Measurements from ENCODE around the gene NECAP2.

Gene NECAP2

GRCh38 chr1:16440470-16441281 is at the start of gene NECAP2:
NECAP2 (plus strand) TSS chr1:16440724; CDS start chr1:16440762, 38 bp downstream.
- peak; percentile 93 for DNase-seq (ENCODE audit: low read depth)

- DNase-seq (ENCODE audit: low read depth), result no peak
These were observed 49.1 kb upstream of the NECAP2 start for GRCh38 chr1:16391411-16391810.

DNA sequence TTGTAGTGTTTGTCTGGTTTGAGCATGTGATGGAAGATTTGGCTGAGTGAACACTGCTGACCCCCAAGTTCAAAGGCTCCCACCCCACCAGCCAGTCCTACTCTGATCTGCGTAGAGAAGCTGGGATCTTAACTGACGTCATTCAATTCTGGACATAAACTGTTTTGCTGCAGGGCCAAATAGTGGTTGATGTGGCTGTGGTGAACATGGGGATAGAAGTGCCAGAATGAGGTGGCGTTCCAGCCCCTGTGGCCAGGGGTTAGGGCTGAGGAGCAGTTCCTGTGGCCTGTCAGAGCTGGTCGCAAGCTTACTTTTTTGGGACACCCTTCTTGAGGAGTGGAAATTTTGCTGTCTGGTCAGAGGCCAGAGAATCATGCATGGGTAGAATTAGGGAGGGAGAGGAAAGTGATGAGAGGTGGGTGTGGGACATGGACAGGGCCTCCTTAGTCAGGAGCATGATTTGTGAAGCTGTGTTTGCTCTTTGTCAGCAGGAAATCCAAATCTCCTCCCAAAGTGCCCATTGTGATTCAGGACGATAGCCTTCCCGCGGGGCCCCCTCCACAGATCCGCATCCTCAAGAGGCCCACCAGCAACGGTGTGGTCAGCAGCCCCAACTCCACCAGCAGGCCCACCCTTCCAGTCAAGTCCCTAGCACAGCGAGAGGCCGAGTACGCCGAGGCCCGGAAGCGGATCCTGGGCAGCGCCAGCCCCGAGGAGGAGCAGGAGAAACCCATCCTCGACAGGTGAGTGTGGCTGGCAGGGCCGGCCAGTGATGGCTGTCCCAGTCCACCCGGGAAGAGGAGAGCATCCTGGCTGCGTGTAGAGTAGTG is 47.6 kb upstream of the NECAP2 start:
- no peak for DNase-seq (ENCODE audit: low read depth)

DNA sequence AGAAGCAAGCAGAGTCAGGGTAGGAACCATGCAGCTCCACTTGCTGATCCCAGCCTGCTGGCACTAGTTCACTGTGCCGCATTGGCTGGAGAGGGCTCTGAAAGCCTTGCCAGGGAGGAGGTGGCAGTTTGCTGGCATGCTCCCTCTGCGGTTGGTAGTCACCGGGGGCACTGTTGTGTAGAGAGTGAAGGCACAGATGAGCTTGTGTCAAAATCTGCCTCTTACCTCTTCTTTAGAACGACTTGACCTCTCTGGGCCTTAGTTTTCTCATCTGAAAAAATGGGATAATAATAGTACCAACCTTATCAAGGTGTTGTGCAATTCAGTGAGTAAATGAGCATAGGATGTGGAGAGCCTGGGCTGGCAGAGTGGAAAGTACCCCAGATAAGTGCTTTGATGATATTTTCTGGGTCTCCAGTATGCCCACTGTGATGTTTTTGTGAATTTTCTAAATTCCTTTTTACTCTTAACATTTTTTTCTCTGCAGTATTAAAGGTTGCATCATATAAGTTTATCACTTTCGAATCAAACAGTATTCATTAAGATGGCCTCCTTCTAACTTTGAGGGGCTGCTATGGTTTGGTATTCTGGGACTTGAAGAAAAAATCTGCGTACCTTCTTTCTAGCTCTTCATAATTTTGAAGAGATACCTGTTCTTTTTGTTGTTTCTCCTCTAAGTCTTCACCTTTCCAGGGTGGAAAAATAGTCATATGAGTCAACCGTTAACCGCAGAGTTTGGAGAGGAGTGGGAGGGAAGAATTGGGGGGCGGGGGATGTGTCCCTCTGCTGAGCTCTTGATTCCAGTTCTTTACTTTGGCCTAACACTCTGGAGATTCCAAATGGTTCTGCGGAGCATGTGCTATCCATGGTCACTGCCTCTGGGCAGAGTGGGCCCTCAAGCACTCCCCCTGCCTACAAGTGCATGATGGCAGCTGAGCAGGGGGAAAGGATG is 46.7 kb upstream of the NECAP2 start:
- no peak for DNase-seq (ENCODE audit: low read depth)

DNA sequence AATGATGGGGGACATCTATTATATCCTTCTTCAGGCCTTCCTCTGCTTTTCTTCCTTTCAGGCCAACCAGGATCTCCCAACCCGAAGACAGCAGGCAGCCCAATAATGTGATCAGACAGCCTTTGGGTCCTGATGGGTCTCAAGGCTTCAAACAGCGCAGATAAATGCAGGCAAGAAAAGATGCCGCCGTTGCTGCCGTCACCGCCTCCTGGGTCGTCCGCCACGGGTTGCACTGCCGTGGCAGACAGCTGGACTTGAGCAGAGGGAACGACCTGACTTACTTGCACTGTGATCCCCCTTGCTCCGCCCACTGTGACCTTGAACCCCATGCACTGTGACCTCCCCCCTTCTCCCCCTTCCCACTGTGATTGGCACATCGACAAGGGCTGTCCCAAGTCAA is 45.5 kb upstream of the NECAP2 start:
- DNase-seq (ENCODE audit: low read depth), result no peak

GRCh38 chr1:16396591-16396990 is 43.9 kb upstream of the NECAP2 start:
- peak; percentile 48 for DNase-seq (ENCODE audit: low read depth)

DNA sequence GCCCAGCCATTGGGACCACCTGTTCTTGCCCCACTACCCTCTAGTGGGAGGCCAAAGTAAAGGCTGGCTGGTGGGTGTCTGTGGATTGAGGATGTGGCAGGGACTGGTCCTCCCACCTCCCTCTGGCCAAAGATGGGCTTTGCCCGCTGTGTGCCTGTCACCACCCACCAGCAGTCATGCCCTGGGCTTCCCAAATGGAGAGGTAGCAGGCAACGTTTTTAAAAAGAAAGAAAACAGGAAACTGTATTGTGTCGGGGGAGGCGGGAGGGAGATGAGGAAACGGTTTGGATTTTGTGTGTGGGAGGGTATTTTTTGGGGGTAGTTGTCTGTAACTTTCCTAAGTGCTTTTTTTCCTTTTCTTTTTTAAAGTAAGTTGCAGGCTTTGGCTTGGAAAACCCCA is 43.4 kb upstream of the NECAP2 start:
- DNase-seq (ENCODE audit: low read depth), result no peak

- no peak for DNase-seq (ENCODE audit: low read depth)
These were observed 42.1 kb upstream of the NECAP2 start for GRCh38 chr1:16398371-16398953.

DNA sequence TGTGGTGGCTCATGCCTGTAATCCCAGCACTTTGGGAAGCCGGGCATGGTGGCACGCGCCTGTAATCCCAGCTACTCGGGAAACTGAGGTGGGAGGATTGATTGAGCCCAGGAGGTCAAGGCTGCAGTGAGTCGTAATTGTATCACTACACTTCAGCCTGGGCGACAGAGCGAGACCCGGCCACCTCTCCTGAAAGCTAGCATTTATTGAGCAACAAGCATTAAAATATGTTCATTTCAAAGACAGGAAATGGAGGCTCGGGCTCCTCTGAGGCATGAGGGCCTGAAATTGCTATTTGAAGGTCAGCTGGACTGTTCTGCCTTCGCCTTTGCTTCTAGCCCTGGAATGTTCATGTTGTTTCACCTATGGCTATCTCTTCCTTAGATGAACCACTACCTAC is 37.8 kb upstream of the NECAP2 start:
- DNase-seq (ENCODE audit: low read depth), result peak; percentile 45

DNA sequence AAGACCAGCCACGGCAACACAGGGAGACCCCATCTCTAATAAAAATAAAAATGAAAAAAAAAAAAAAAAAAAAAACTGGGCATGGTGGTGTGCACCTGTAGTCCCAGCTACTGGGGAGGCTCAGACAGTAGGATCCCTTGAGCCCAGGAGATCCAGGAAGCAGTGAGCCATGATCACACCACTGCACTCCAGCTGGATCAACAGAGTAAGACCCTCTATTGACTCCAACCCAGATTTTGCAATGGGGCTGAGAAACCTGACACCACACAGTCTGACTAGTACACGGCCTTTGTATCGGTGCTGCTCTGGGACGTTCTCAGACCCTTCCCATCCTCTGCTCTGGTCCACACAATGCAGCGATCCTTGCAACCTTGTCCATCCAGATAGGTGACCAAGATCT is 35.1 kb upstream of the NECAP2 start:
- DNase-seq (ENCODE audit: low read depth), result no peak

DNA sequence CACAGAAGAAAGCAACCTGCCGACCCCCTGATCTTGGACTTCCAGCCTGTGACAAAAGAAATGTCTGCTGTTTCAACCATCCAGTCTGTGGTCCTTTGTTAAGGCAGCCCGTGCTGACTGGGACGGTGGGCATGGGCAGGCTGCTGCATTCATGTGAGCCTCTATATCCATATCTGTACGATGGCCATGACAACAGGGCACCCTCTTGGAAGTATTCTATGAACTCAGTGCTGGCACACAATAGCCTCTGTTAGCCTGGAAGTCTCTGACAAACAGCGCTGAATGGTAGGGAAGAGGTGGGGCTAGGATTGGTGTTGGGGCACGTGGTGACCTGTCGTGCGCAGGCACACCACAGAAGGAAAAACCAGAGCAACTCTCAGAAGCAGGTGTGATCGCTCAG is 33.7 kb upstream of the NECAP2 start:
- DNase-seq (ENCODE audit: low read depth), result no peak

DNA sequence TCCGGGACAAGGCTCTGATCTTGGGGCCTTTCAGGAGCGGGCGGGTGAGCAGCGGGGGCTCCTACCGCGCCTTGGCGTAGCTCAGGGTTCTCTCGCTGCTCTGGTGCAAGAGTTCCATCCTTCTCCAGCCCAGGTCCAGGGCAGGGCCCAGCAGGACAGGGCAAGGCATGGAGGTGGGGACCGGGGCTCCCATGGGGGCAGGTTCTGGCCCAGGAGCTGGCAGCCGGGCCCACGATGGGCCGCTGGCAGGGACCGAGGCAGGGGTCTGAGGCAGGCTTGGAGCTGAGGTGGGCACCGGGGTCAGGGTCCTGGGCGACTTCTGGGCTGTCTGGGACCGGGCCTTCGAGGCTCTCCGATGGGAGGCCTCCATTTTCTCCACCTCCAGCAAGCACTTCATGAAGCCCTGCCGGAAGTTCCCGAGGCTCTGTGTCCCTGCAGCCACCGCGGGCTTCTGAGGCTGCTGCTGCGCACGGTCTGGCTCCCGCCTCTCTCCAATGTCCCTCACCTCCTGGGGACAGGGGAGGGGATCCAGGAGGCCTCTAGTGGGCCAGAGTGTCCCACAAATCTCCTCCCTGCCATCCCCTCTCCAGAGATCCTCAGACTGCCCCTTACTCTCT is 30.9 kb upstream of the NECAP2 start:
- no peak for DNase-seq (ENCODE audit: low read depth)

- DNase-seq (ENCODE audit: low read depth), result no peak
These were observed 29.7 kb upstream of the NECAP2 start for GRCh38 chr1:16410803-16411202.

GRCh38 chr1:16413191-16413590 is 27.3 kb upstream of the NECAP2 start:
- no peak for DNase-seq (ENCODE audit: low read depth)

GRCh38 chr1:16418823-16419425 is 21.6 kb upstream of the NECAP2 start:
- DNase-seq (ENCODE audit: low read depth), result no peak

GRCh38 chr1:16420424-16421118 is 20.0 kb upstream of the NECAP2 start:
- no peak for DNase-seq (ENCODE audit: low read depth)

- DNase-seq (ENCODE audit: low read depth), result no peak
These were observed 19.3 kb upstream of the NECAP2 start for GRCh38 chr1:16421201-16421600.

DNA sequence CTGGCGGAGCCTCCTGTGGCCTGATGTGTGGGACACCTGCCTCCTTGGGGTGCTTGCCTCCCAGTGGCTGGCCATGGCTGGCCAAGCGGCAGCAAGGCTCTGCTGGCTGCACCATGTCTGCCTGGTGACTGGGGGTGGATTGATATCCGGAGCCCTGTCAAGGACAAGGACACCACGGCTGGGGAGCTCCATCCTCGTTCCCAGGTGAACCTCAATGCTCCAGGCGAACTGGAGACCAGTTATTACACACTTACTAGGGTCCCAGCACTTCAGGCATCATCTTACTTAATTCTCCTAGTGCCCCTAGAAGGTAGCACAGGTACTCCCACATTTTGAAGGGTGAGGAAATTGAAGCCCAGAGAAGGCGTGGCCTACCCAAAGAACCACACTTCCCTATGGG is 18.5 kb upstream of the NECAP2 start:
- no peak for DNase-seq (ENCODE audit: low read depth)

GRCh38 chr1:16425125-16426025 is 15.1 kb upstream of the NECAP2 start:
- DNase-seq (ENCODE audit: low read depth), result no peak
